SK-N-SH treated with all-trans-retinoic acid at 6 μM for 48 hours (cell line): Measurements from ENCODE around the gene ARHGEF11.
A peak's percentile ranks its signal among the peaks of the same experiment; 100 is the strongest.

ENCODE experiments used
- ATAC-seq: fragments of 200-7000 bp; cut with Tn5 transposase; 3 replicates; pipeline ENCODE4 v1.9.1; 2020; ENCODE audit warnings: mild to moderate bottlenecking, moderate library complexity
- ARNTL ChIP-seq: fragments of 450-650 bp; formaldehyde crosslinking; IDR thresholded peaks from 2 replicates; pipeline ENCODE4 v1.5.0; 2020; ENCODE audit warnings: low read depth, mild to moderate bottlenecking, moderate library complexity, borderline replicate concordance
- CSDC2 ChIP-seq: fragments of 250-450 bp; sonication (Bioruptor Pico); IDR thresholded peaks from 2 replicates; pipeline ENCODE4 v1.5.0; 2020; ENCODE audit warnings: mild to moderate bottlenecking, moderate library complexity
- ESRRG ChIP-seq: fragments of 250-450 bp; sonication (Bioruptor Pico); IDR thresholded peaks from 2 replicates; pipeline ENCODE4 v1.6.1; 2021; ENCODE audit warnings: mild to moderate bottlenecking
- GLIS3 ChIP-seq: fragments of 250-450 bp; sonication (Bioruptor Pico); IDR thresholded peaks from 2 replicates; pipeline ENCODE4 v1.5.0; 2020; ENCODE audit warnings: mild to moderate bottlenecking, moderate library complexity
- ISL1 ChIP-seq: fragments of 250-450 bp; sonication (Bioruptor Pico); IDR thresholded peaks from 2 replicates; pipeline ENCODE4 v2.1.2; 2022; ENCODE audit warnings: mild to moderate bottlenecking, moderate library complexity
- OSR1 ChIP-seq: fragments of 250-450 bp; sonication (Bioruptor Pico); IDR thresholded peaks from 2 replicates; pipeline ENCODE4 v1.8.0; 2022; ENCODE audit warnings: moderate library complexity, mild to moderate bottlenecking, inconsistent platforms
- SNAI2 ChIP-seq: fragments of 250-450 bp; sonication (Bioruptor Pico); IDR thresholded peaks from 2 replicates; pipeline ENCODE4 v1.5.0; 2020; ENCODE audit warnings: mild to moderate bottlenecking, moderate library complexity
- TCF4 ChIP-seq: fragments of 250-450 bp; sonication (Bioruptor Pico); IDR thresholded peaks from 2 replicates; pipeline ENCODE4 v1.8.0; 2021; ENCODE audit warnings: mild to moderate bottlenecking, moderate library complexity, borderline replicate concordance
- TOX ChIP-seq: fragments of 250-450 bp; sonication (Bioruptor Pico); IDR thresholded peaks from 2 replicates; pipeline ENCODE4 v1.8.0; 2021; ENCODE audit warnings: mild to moderate bottlenecking, moderate library complexity, borderline replicate concordance
- ZC3H10 ChIP-seq: fragments of 250-450 bp; sonication (Bioruptor Pico); IDR thresholded peaks from 2 replicates; pipeline ENCODE4 v1.5.1; 2021; ENCODE audit warnings: mild to moderate bottlenecking, moderate library complexity
- ZFP3 ChIP-seq: fragments of 250-450 bp; sonication (Bioruptor Pico); IDR thresholded peaks from 2 replicates; pipeline ENCODE4 v1.5.0; 2020; ENCODE audit warnings: mild to moderate bottlenecking, moderate library complexity
- ZFP30 ChIP-seq: fragments of 450-650 bp; formaldehyde crosslinking; IDR thresholded peaks from 2 replicates; pipeline ENCODE4 v1.5.0; 2022; ENCODE audit warnings: mild to moderate bottlenecking, moderate library complexity
- ZNF565 ChIP-seq: fragments of 450-650 bp; formaldehyde crosslinking; conservative IDR thresholded peaks from 2 replicates; pipeline ENCODE4 v1.5.0; 2020; ENCODE audit warnings: low read depth, mild to moderate bottlenecking, moderate library complexity
- ZNF8 ChIP-seq: fragments of 450-650 bp; formaldehyde crosslinking; IDR thresholded peaks from 2 replicates; pipeline ENCODE4 v1.5.0; 2020; ENCODE audit warnings: mild to moderate bottlenecking, moderate library complexity
- TF ChIP-seq, protein P1 (sequence below): fragments of 250-450 bp; sonication (Bioruptor Pico); IDR thresholded peaks from 2 replicates; pipeline ENCODE4 v1.5.0; 2020; ENCODE audit warnings: mild to moderate bottlenecking, moderate library complexity
- TF ChIP-seq, protein P2 (sequence below): fragments of 250-450 bp; sonication (Bioruptor Pico); IDR thresholded peaks from 2 replicates; pipeline ENCODE4 v1.8.0; 2020; ENCODE audit warnings: mild to moderate bottlenecking, moderate library complexity, borderline replicate concordance
- TF ChIP-seq, protein P3 (sequence below): fragments of 250-450 bp; sonication (Bioruptor Pico); IDR thresholded peaks from 2 replicates; pipeline ENCODE4 v1.8.0; 2021; ENCODE audit warnings: low read depth, mild to moderate bottlenecking, moderate library complexity, borderline replicate concordance
- TF ChIP-seq, protein P4 (sequence below): fragments of 250-450 bp; sonication (Bioruptor Pico); IDR thresholded peaks from 2 replicates; pipeline ENCODE4 v1.5.1; 2021; ENCODE audit warnings: mild to moderate bottlenecking, moderate library complexity
- TF ChIP-seq, protein P5 (sequence below): fragments of 250-450 bp; sonication (Bioruptor Pico); IDR thresholded peaks from 2 replicates; pipeline ENCODE4 v1.5.1; 2020; ENCODE audit warnings: low read depth, mild to moderate bottlenecking, moderate library complexity

Gene ARHGEF11, protein sequence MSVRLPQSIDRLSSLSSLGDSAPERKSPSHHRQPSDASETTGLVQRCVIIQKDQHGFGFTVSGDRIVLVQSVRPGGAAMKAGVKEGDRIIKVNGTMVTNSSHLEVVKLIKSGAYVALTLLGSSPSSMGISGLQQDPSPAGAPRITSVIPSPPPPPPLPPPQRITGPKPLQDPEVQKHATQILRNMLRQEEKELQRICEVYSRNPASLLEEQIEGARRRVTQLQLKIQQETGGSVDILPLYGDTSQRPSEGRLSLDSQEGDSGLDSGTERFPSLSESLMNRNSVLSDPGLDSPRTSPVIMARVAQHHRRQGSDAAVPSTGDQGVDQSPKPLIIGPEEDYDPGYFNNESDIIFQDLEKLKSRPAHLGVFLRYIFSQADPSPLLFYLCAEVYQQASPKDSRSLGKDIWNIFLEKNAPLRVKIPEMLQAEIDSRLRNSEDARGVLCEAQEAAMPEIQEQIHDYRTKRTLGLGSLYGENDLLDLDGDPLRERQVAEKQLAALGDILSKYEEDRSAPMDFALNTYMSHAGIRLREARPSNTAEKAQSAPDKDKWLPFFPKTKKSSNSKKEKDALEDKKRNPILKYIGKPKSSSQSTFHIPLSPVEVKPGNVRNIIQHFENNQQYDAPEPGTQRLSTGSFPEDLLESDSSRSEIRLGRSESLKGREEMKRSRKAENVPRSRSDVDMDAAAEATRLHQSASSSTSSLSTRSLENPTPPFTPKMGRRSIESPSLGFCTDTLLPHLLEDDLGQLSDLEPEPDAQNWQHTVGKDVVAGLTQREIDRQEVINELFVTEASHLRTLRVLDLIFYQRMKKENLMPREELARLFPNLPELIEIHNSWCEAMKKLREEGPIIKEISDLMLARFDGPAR (N-terminal part only)

DNA sequence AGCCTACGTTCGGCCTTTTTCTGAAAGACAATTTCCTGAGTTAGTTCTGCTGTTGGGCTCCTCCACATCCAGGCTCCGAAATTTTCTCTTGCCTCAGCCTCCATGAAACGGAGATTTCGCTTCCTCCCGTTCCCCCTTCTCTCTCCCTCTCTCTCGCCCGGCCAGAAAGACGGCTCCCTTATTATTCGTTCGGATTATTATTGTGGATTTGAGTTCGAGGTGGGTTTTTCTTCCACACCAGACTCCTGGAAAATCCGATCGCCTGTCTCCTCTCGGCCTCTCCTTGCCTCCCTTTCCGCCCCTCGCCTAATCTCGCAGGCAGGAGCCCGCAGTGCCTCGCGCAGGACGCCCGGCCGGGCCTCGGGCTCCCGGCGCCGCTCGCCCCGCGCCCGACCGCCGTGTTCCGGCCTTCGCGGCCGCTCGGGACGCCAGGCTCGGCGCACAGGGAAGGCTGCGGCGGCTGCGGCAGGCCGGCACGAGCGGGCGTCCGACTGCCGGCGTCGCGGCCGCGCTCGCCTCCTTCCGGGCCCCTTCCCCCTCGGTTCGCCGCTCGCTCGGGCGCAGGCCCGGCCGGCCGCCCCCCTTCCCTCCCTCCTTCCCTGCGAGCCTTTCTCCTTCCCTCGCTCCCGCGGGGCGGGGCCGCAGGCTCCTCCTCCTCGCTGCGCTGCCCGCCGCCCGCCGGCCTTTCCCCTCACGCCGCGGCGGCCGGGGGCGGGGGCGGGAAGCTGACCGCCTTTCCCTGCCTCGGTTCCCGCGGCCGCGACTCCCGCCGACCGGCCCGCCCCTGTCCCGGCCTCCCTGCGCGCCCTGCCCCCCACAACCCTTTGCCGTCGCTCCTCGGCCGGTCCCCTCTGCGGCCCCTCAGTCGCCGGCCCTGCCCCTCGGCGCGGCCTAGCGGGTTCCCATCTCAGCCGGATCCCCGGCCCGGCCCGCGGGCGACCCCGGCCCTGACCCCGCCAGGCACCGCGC lies at the start of gene ARHGEF11:
TSS of gene ARHGEF11 (minus strand) at position 493 of the 969 bp plus-strand sequence. CDS start 1,412 bp downstream, outside the sequence.
- TF ChIP-seq ZC3H10 (CRISPR knock-in tag) (0 out of 2 replicates have a peak, but pooled peaks have one; percentile 11), CSDC2 (CRISPR knock-in tag) (no peak)
- ATAC-seq = peak; percentile 95

DNA sequence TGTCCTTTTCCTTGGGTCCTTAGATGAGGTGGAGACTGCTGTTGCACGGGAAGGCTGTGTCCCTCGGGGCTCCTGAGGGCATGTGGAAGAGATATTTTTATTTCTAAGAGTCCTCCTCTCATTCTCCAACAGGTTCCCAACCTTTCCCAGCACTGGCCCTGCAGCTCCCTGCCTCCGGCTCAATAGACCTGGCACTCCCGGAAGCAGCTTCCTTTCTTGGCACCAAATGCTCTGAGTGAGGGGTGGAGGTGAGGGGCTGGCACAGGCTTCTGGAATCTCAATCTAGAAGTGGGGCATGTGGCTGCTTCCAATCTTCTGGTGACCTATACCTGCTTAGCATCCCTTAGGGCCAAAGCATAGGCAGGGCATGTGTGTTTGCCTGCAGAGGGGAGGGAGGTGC lies 49.5 kb upstream of the ARHGEF11 start:
- ATAC-seq = no peak
- no peak for TF ChIP-seq CSDC2 (CRISPR knock-in tag)
- no peak for TF ChIP-seq ZNF8 (CRISPR knock-in tag)
- no peak for TF ChIP-seq ARNTL
- TF ChIP-seq, protein P1, sequence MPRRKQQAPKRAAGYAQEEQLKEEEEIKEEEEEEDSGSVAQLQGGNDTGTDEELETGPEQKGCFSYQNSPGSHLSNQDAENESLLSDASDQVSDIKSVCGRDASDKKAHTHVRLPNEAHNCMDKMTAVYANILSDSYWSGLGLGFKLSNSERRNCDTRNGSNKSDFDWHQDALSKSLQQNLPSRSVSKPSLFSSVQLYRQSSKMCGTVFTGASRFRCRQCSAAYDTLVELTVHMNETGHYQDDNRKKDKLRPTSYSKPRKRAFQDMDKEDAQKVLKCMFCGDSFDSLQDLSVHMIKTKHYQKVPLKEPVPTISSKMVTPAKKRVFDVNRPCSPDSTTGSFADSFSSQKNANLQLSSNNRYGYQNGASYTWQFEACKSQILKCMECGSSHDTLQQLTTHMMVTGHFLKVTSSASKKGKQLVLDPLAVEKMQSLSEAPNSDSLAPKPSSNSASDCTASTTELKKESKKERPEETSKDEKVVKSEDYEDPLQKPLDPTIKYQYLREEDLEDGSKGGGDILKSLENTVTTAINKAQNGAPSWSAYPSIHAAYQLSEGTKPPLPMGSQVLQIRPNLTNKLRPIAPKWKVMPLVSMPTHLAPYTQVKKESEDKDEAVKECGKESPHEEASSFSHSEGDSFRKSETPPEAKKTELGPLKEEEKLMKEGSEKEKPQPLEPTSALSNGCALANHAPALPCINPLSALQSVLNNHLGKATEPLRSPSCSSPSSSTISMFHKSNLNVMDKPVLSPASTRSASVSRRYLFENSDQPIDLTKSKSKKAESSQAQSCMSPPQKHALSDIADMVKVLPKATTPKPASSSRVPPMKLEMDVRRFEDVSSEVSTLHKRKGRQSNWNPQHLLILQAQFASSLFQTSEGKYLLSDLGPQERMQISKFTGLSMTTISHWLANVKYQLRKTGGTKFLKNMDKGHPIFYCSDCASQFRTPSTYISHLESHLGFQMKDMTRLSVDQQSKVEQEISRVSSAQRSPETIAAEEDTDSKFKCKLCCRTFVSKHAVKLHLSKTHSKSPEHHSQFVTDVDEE (CRISPR knock-in tag) = no peak
- TF ChIP-seq ISL1 (CRISPR knock-in tag) = no peak
- no peak for TF ChIP-seq SNAI2 (CRISPR knock-in tag)
- no peak for TF ChIP-seq ZFP30 (CRISPR knock-in tag)
- TF ChIP-seq GLIS3 = no peak
- TF ChIP-seq TCF4 (CRISPR knock-in tag) = no peak
- TF ChIP-seq, protein P2, sequence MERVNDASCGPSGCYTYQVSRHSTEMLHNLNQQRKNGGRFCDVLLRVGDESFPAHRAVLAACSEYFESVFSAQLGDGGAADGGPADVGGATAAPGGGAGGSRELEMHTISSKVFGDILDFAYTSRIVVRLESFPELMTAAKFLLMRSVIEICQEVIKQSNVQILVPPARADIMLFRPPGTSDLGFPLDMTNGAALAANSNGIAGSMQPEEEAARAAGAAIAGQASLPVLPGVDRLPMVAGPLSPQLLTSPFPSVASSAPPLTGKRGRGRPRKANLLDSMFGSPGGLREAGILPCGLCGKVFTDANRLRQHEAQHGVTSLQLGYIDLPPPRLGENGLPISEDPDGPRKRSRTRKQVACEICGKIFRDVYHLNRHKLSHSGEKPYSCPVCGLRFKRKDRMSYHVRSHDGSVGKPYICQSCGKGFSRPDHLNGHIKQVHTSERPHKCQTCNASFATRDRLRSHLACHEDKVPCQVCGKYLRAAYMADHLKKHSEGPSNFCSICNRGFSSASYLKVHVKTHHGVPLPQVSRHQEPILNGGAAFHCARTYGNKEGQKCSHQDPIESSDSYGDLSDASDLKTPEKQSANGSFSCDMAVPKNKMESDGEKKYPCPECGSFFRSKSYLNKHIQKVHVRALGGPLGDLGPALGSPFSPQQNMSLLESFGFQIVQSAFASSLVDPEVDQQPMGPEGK (CRISPR knock-in tag) = no peak
- no peak for TF ChIP-seq TOX

DNA sequence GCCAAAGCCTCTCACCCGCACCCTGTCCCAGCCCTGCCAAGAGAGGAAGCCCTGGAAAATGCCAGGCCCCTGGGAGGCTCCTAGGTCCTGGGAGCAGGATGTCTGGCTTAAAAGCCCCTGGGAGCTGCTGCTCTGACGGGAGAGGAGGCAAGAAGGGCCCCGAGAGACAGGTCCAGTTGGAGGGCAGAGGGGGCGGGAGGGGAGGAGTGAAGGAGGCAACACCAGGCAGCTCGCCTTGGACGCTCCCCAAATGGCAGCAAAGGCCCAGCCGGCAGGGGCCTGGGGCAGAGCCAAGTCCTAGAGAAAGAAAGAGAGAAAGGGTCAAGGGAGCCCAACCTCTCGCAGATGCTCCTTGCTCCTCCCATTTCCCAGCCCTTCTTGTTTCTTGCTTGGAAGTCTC lies 47.3 kb upstream of the ARHGEF11 start:
- no peak for TF ChIP-seq ZFP30 (CRISPR knock-in tag)
- TF ChIP-seq, protein P3, sequence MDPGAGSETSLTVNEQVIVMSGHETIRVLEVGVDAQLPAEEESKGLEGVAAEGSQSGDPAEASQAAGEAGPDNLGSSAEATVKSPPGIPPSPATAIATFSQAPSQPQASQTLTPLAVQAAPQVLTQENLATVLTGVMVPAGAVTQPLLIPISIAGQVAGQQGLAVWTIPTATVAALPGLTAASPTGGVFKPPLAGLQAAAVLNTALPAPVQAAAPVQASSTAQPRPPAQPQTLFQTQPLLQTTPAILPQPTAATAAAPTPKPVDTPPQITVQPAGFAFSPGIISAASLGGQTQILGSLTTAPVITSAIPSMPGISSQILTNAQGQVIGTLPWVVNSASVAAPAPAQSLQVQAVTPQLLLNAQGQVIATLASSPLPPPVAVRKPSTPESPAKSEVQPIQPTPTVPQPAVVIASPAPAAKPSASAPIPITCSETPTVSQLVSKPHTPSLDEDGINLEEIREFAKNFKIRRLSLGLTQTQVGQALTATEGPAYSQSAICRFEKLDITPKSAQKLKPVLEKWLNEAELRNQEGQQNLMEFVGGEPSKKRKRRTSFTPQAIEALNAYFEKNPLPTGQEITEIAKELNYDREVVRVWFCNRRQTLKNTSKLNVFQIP (CRISPR knock-in tag) = no peak
- no peak for TF ChIP-seq CSDC2 (CRISPR knock-in tag)
- TF ChIP-seq, protein P4, sequence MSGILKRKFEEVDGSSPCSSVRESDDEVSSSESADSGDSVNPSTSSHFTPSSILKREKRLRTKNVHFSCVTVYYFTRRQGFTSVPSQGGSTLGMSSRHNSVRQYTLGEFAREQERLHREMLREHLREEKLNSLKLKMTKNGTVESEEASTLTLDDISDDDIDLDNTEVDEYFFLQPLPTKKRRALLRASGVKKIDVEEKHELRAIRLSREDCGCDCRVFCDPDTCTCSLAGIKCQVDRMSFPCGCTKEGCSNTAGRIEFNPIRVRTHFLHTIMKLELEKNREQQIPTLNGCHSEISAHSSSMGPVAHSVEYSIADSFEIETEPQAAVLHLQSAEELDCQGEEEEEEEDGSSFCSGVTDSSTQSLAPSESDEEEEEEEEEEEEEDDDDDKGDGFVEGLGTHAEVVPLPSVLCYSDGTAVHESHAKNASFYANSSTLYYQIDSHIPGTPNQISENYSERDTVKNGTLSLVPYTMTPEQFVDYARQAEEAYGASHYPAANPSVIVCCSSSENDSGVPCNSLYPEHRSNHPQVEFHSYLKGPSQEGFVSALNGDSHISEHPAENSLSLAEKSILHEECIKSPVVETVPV (CRISPR knock-in tag) = no peak
- no peak for TF ChIP-seq ARNTL
- TF ChIP-seq OSR1 = no peak
- TF ChIP-seq ISL1 (CRISPR knock-in tag) = no peak
- no peak for TF ChIP-seq ESRRG (CRISPR knock-in tag)
- no peak for TF ChIP-seq ZFP3
- TF ChIP-seq TCF4 (CRISPR knock-in tag) = no peak
- TF ChIP-seq, protein P5, sequence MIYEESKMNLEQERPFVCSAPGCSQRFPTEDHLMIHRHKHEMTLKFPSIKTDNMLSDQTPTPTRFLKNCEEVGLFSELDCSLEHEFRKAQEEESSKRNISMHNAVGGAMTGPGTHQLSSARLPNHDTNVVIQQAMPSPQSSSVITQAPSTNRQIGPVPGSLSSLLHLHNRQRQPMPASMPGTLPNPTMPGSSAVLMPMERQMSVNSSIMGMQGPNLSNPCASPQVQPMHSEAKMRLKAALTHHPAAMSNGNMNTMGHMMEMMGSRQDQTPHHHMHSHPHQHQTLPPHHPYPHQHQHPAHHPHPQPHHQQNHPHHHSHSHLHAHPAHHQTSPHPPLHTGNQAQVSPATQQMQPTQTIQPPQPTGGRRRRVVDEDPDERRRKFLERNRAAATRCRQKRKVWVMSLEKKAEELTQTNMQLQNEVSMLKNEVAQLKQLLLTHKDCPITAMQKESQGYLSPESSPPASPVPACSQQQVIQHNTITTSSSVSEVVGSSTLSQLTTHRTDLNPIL (CRISPR knock-in tag) = no peak
- no peak for TF ChIP-seq ZNF565 (CRISPR knock-in tag)

More for the DNA sequence above, 47.3 kb upstream of the ARHGEF11 start:
- ATAC-seq = no peak
